CD14-positive monocyte (primary cell): ENCODE results near the gene BCKDHB. TPM values are rescaled to one million over a fixed set of nuclear protein-coding genes. Genes with fewer than 3 reads are reported as not detected.

Source experiments
- DNase-seq, 3 donors: peaks; one replicate each; pipeline ENCODE4 v3.0.0-alpha.2; 2011 to 2022
- H2AFZ ChIP-seq: 2 replicates; pipeline ENCODE4 v1.6.0; 2012; ENCODE audit warnings: mild to moderate bottlenecking, low read depth, low read length, inconsistent platforms; ENCODE audit not compliant: insufficient read depth, poor library complexity, severe bottlenecking
- H3K27ac ChIP-seq, 2 donors: 1 replicate in 1 of 2; 2 replicates in 1 of 2; pipeline ENCODE4 v1.5.1; 2012 to 2013; ENCODE audit warnings: low read length in 2 of 2, control low read depth in 1 of 2, inconsistent platforms in 1 of 2, low read depth in 1 of 2, mild to moderate bottlenecking in 1 of 2
- H3K27me3 ChIP-seq, 2 donors: one replicate each; pipeline versions ENCODE4 v1.6.0 to v1.6.1; 2011 to 2013; ENCODE audit warnings: low read length in 2 of 2; ENCODE audit not compliant: control insufficient read depth in 2 of 2, insufficient read depth in 2 of 2
- H3K36me3 ChIP-seq, 2 donors: replicated peaks in 1 of 2; 1 replicate in 1 of 2; 2 replicates in 1 of 2; pipeline versions ENCODE4 v1.5.1 to v1.6.1; 2012 to 2013; ENCODE audit warnings: low read length in 2 of 2, control low read depth in 1 of 2, inconsistent platforms in 1 of 2, mild to moderate bottlenecking in 1 of 2; ENCODE audit not compliant: insufficient read depth in 2 of 2, control insufficient read depth in 1 of 2
- H3K4me1 ChIP-seq, 2 donors: 1 replicate in 1 of 2; 2 replicates in 1 of 2; pipeline versions ENCODE4 v1.5.1 to v1.6.1; 2012 to 2013; ENCODE audit warnings: low read length in 2 of 2, control low read depth in 1 of 2, inconsistent platforms in 1 of 2, mild to moderate bottlenecking in 1 of 2, moderate library complexity in 1 of 2; ENCODE audit not compliant: insufficient read depth in 2 of 2, control insufficient read depth in 1 of 2
- H3K4me2 ChIP-seq: replicated peaks from 2 replicates; pipeline ENCODE3; 2012; ENCODE audit warnings: low read length, moderate library complexity, mild to moderate bottlenecking; ENCODE audit not compliant: poor library complexity, severe bottlenecking; ENCODE audit errors: extremely low read depth
- H3K4me3 ChIP-seq, 3 experiments: fragments of 200-600 bp in 1 of 3; sonication (generic) in 1 of 3; replicated peaks in 1 of 3; 1 replicate in 2 of 3; 2 replicates in 1 of 3; pipeline ENCODE4 v1.5.1; 2011 to 2013; ENCODE audit warnings: low read length in 3 of 3, mild to moderate bottlenecking in 3 of 3, control low read depth in 2 of 3, low read depth in 2 of 3, inconsistent platforms in 1 of 3, moderate library complexity in 1 of 3
- H3K79me2 ChIP-seq: 2 replicates; pipeline ENCODE4 v1.6.0; 2012; ENCODE audit warnings: mild to moderate bottlenecking, control low read depth, inconsistent platforms, low read length, moderate library complexity; ENCODE audit not compliant: insufficient read depth
- H3K9ac ChIP-seq: 2 replicates; pipeline ENCODE4 v1.6.0; 2017; ENCODE audit warnings: low read length, mild to moderate bottlenecking; ENCODE audit not compliant: insufficient read depth, poor library complexity, severe bottlenecking
- H3K9me3 ChIP-seq, 2 donors: replicated peaks in 1 of 2; 1 replicate in 1 of 2; 2 replicates in 1 of 2; pipeline versions ENCODE4 v1.5.1 to v1.6.1; 2012 to 2013; ENCODE audit warnings: low read length in 2 of 2, control low read depth in 1 of 2; ENCODE audit not compliant: control insufficient read depth in 1 of 2, insufficient read depth in 1 of 2
- H4K20me1 ChIP-seq: 2 replicates; pipeline ENCODE4 v1.6.0; 2012; ENCODE audit warnings: mild to moderate bottlenecking, low read length, control low read depth, moderate library complexity; ENCODE audit not compliant: insufficient read depth
- H3K27ac Mint-ChIP-seq, 7 donors: one replicate each; pipeline ENCODE4 v1.8.0; 2020; ENCODE audit warnings: mild to moderate bottlenecking in 7 of 7, mixed read lengths in 7 of 7, moderate library complexity in 6 of 7, inconsistent platforms in 2 of 7
- H3K27me3 Mint-ChIP-seq, 3 donors: one replicate each; pipeline ENCODE4 v1.8.0; 2021 to 2022; ENCODE audit warnings: low read depth in 3 of 3, mild to moderate bottlenecking in 3 of 3, mixed read lengths in 3 of 3, moderate library complexity in 3 of 3, inconsistent platforms in 1 of 3
- H3K36me3 Mint-ChIP-seq, 2 donors: one replicate each; pipeline ENCODE4 v1.8.0; 2020; ENCODE audit warnings: mixed read lengths in 2 of 2, inconsistent platforms in 1 of 2, mild to moderate bottlenecking in 1 of 2
- H3K4me1 Mint-ChIP-seq: one replicate; pipeline ENCODE4 v1.8.0; 2020; ENCODE audit warnings: mild to moderate bottlenecking, mixed read lengths
- H3K4me3 Mint-ChIP-seq, 2 donors: one replicate each; pipeline ENCODE4 v1.8.0; 2020; ENCODE audit warnings: mild to moderate bottlenecking in 2 of 2, mixed read lengths in 2 of 2, moderate library complexity in 1 of 2
- H3K9me3 Mint-ChIP-seq, 7 donors: one replicate each; pipeline ENCODE4 v1.8.0; 2020 to 2022; ENCODE audit warnings: mixed read lengths in 7 of 7, mild to moderate bottlenecking in 6 of 7, moderate library complexity in 6 of 7, inconsistent platforms in 2 of 7
- CTCF ChIP-seq: fragments of 200-600 bp; IDR thresholded peaks from one replicate; pipeline ENCODE4 v1.8.0; 2022; ENCODE audit warnings: antibody characterized with exemption, mild to moderate bottlenecking
- whole genome bisulfite sequencing: methylation state at CpG from one replicate; pipeline ENCODE4 v1.1.5; 2013; ENCODE audit warnings: missing lambda C conversion rate; ENCODE audit not compliant: insufficient coverage; 5-methylcytosine and 5-hydroxymethylcytosine counted together
- intact Hi-C, 2 donors: fragments of 100-400 bp; cut with micrococcal nuclease; formaldehyde crosslinking; loops; one replicate each; pipeline versions ENCODE4 v1.15.0 to v1.15.1; 2023
- polyA plus RNA-seq, 3 donors: library from polyadenylated mRNA; depleted of rRNA in 1 of 3; unstranded in 2 of 3; stranded (reverse) in 1 of 3; fragments of 300-500 nt in 2 of 3; fragments of >200 nt in 1 of 3; fragmentation: Illumina TruSeq in 2 of 3; gene quantifications; 1 replicate in 2 of 3; 2 replicates in 1 of 3; pipeline ENCODE4 v1.2.3, GENCODE V29; 2012 to 2021

BCKDHB gene
- polyA plus RNA-seq, 3 donors, result 1.8 to 4.6 (median 4.0) TPM

DNA sequence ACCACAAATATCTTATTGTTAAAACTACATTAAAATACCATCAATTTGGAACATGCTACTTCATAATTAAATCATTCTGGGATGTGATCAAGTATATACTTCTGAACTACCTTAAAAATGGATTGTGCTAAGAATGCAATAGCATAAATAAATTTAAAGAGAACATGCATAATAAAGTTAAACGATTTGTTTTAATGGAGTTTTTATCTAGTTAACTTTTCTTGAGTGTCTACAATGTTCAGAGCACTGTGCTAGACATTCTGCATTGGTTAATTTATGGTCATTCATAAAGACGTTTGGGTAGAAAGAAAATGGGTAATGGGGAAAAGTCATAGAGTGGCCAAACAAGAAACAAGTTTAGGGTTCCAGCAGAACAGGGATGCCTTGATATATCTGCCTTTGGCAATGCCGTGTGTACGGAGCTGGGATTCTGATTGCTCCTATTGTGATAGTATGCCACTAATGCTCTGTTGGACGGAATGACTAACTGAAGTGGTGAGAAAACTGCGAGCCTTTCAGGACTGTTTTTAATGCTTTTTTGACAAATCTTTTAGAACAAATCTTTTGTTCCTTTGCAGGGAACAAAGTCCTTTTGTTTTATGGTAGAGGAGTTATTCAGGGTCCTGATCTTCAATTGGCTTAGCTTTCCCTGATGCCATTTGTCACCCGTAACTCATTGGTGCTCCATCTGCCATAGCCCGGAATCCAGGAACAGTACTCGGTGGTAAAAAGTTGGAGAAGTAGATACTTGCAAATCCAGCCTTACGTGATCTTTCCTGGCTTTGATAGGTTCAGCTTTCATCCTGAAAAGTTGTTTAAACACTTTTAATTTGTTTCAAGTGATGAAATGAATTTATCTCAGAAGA, 162.6 kb downstream of the BCKDHB start:
- Histone ChIP-seq H3K27me3 (no peaks in the 10 kb centered on the region), H4K20me1 (no peaks in the 10 kb centered on the region), H3K9ac (no peak overlapping the region), H3K27ac (no peak overlapping the region), H3K9me3 (no peaks in the 10 kb centered on the region), H2AFZ (no peak overlapping the region), H3K36me3 (no peaks in the 10 kb centered on the region), H3K4me2 (no peak overlapping the region), H3K4me3 (no peak overlapping the region), H3K79me2 (no peaks in the 10 kb centered on the region), H3K4me1 (no peaks in the 10 kb centered on the region)
- H3K27ac Mint-ChIP-seq, result no peak overlapping the region
- H3K4me1 Mint-ChIP-seq, result no peaks in the 10 kb centered on the region
- intact Hi-C loops, result no loop called here
- peaks cover 0 to 2% (median 0%) of the 10 kb centered on the region in 7 donors for H3K9me3 Mint-ChIP-seq
- H3K4me3 Mint-ChIP-seq, result no peak overlapping the region
- no peak for TF ChIP-seq CTCF
- no peaks in the 10 kb centered on the region for H3K27me3 Mint-ChIP-seq
- no peak for DNase-seq
- H3K36me3 Mint-ChIP-seq, result peaks cover 3% of the 10 kb centered on the region in 2 donors
- WGBS, result 100% methylated on average over 7 of the region's 10 CpGs

DNA sequence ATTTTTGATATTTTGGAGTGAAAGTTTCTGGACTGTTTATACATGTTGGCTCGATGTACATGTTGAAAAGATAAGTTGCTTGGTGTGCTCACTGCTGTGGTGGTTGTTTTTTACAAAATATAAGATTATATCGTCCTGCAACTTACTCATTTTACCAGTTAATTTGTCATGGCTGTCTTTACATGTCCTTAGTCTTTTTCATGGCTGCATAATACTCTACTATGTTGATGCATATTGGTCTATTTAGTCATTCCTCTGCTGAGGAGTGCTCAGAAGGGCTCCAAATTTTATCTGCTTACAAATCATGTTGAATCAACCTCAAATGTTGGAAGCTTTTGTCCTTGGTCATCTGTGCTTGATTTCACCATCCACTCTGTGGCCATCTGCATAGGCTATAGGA, 164.6 kb downstream of the BCKDHB start:
- intact Hi-C loops, result no loop called here
- Histone ChIP-seq H3K9me3 (no peaks in the 10 kb centered on the region), H2AFZ (no peak overlapping the region), H4K20me1 (no peaks in the 10 kb centered on the region), H3K9ac (no peak overlapping the region), H3K4me1 (no peaks in the 10 kb centered on the region), H3K27ac (no peak overlapping the region), H3K79me2 (no peaks in the 10 kb centered on the region), H3K4me3 (no peak overlapping the region), H3K4me2 (no peak overlapping the region), H3K27me3 (no peaks in the 10 kb centered on the region), H3K36me3 (no peaks in the 10 kb centered on the region)
- Mint-ChIP-seq H3K27me3 (no peaks in the 10 kb centered on the region), H3K9me3 (peaks cover 0 to 2% (median 0%) of the 10 kb centered on the region in 7 donors), H3K4me3 (no peak overlapping the region), H3K4me1 (no peaks in the 10 kb centered on the region), H3K27ac (no peak overlapping the region), H3K36me3 (no peaks in the 10 kb centered on the region)
- no peak for TF ChIP-seq CTCF
- WGBS, result no CpG with 5 or more reads among the region's 2 CpGs
- DNase-seq, result no peak
